ENCODE measurements around the gene SPEN.
"Not testable (repeated sequence)": the region's sequence is repeated elsewhere in the genome, so short reads cannot be mapped to it uniquely, and the experiment has no call there.

SPEN gene

DNA sequence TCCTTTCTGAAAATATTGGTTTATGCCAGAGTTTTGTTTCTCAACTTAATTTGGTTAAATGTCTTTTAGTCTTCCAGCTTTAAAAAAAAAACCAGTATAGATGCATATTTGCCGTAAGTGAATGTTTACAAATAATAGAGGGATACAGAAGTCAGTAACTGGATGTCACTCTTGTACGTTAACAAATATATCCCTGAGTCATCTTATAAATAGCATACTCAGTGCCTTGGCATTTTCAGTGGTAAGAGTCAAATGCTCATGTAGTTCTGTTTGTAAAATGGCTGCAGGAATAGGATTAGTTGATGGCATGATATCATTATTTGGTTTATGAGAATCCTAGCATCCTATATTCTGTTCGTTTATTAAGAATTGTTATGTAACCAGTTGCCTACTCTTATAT, 55.4 kb downstream of the SPEN start:
- no peak for DNase-seq

- no peak for DNase-seq
Measured at GRCh38 chr1:15908597-15908996, 61.1 kb downstream of the SPEN start.

- DNase-seq = no peak
Measured at GRCh38 chr1:15911141-15911540, 63.6 kb downstream of the SPEN start.

- no peak for DNase-seq
Measured at GRCh38 chr1:15911927-15912326, 64.4 kb downstream of the SPEN start.

GRCh38 chr1:15913607-15914006, 66.1 kb downstream of the SPEN start:
- not testable (repeated sequence) for DNase-seq

DNA sequence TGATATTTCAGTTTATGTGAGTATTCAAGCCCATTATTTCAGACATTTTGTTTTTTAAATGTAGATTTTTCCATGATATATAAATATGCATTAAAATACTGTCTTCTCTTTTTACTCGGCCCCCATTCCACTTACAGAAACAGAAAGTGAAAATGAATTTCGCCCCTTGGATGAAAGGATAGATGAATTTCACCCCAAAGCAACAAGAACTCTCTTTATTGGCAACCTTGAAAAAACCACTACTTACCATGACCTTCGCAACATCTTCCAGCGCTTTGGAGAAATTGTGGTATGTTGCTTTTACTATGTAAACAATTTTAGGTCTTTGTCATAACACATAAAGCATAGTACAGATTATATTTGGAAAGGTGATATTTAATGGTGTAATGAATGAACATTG, 68.5 kb downstream of the SPEN start:
- no peak for DNase-seq

DNA sequence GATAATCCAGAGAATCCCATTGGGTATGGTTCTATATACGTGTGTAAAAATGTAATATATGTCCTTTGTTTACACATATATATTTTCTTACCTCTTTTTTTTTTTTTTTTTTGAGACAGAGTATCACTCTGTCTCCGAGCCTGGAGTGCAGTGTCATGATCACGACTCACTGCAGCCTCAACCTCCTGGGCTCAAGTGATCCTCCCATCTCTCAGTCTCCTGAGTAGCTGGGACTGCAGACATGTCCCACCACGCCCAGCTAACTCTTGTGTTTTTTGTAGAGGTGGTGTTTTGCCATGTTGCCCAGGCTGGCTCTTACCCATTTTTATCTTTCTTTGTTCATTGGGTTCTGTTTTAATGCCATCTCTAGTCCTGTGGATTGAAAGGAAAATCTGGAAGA, 68.9 kb downstream of the SPEN start:
- no peak for DNase-seq

DNA sequence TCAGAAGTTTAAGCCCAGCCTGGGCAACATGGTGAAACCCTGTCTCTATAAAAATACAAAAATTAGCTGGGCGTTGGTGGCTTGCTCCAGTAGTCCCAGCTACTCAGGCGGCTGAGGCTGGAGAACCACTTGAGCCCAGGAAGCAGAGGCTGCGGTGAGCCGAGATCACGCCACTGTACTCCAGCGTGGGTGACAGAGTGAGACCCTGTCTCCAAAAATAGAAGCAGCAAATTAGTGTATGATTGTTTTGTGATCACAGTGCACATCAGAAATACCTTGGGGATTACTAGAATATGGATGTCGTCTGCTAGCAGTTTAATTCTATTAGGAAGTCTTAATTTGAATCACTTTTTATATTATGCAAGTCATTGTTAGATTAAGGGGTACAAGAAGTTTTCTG, 69.4 kb downstream of the SPEN start:
- no peak for DNase-seq

GRCh38 chr1:15918962-15919715, 71.6 kb downstream of the SPEN start:
- peak; percentile 56 for DNase-seq

GRCh38 chr1:15923241-15923640, 75.7 kb downstream of the SPEN start:
- no peak for DNase-seq

- DNase-seq = not testable (repeated sequence)
Measured at GRCh38 chr1:15926448-15926847, 78.9 kb downstream of the SPEN start.

DNA sequence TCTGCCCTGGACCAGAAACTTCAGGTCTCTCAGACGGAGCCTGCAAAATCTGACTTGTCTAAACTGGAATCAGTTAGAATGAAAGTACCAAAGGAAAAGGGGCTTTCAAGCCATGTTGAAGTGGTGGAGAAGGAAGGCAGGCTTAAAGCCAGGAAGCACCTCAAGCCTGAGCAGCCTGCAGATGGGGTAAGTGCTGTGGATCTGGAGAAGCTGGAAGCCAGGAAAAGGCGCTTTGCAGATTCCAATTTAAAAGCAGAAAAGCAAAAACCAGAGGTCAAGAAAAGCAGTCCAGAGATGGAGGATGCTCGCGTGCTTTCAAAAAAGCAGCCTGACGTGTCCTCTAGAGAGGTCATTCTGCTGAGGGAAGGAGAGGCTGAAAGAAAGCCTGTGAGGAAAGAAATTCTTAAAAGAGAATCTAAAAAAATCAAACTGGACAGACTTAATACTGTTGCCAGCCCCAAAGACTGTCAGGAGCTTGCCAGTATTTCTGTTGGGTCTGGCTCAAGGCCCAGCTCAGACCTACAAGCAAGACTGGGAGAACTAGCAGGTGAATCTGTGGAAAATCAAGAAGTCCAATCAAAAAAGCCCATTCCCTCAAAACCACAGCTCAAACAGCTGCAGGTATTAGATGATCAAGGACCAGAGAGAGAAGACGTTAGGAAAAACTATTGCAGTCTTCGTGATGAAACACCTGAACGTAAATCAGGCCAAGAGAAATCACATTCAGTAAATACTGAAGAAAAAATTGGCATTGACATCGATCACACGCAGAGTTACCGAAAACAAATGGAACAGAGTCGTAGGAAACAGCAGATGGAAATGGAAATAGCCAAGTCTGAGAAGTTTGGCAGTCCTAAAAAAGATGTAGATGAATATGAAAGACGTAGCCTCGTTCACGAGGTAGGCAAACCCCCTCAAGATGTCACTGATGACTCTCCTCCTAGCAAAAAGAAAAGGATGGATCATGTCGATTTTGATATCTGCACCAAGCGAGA, 81.8 kb downstream of the SPEN start:
- DNase-seq = no peak

DNA sequence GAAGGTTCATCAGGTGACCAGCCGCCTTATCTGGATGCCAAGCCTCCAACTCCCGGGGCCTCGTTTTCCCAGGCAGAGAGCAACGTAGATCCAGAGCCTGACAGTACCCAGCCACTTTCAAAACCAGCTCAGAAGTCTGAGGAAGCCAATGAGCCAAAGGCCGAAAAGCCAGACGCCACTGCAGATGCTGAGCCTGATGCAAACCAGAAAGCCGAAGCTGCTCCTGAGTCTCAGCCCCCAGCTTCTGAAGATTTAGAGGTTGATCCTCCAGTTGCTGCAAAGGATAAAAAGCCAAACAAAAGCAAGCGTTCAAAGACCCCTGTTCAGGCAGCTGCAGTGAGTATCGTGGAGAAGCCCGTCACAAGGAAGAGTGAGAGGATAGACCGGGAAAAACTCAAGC, 83.9 kb downstream of the SPEN start:
- no peak for DNase-seq

DNA sequence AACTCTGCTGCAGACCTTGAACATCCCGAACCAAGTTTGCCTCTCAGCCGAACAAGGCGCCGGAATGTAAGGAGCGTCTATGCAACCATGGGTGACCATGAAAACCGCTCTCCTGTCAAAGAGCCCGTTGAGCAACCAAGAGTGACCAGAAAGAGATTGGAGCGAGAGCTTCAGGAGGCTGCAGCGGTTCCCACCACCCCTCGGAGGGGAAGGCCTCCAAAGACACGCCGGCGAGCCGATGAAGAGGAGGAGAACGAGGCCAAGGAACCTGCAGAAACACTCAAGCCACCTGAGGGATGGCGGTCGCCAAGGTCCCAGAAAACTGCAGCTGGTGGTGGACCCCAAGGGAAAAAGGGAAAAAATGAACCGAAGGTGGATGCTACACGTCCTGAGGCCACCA, 84.4 kb downstream of the SPEN start:
- DNase-seq = no peak

- DNase-seq = no peak
Measured at GRCh38 chr1:15932612-15933011, 85.1 kb downstream of the SPEN start.

DNA sequence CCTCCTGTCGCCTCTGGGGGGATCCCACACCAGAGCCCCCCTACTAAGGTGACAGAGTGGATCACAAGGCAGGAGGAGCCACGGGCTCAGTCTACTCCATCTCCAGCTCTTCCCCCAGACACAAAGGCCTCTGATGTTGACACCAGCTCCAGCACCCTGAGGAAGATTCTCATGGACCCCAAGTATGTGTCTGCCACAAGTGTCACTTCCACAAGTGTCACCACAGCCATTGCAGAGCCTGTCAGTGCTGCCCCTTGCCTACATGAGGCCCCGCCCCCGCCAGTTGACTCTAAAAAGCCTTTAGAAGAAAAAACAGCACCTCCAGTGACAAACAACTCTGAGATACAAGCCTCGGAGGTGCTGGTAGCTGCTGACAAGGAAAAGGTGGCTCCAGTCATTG, 86.2 kb downstream of the SPEN start:
- no peak for DNase-seq

- DNase-seq = no peak
Measured at GRCh38 chr1:15934211-15935055, 86.9 kb downstream of the SPEN start.

- DNase-seq = no peak
Measured at GRCh38 chr1:15935056-15935950, 87.8 kb downstream of the SPEN start.

GRCh38 chr1:15936025-15936424, 88.5 kb downstream of the SPEN start:
- no peak for DNase-seq

DNA sequence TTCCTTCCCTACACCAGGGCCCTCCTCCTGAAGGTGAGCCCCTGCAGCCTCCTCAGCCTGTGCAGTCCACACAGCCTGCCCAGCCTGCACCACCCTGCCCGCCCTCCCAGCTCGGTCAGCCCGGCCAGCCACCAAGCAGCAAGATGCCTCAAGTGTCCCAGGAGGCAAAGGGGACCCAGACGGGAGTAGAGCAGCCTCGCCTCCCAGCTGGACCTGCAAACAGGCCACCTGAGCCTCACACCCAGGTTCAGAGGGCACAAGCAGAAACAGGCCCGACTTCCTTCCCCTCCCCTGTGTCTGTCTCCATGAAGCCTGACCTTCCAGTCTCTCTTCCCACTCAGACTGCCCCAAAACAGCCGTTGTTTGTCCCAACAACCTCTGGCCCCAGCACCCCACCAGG, 89.6 kb downstream of the SPEN start:
- DNase-seq = no peak

GRCh38 chr1:15937706-15938168, 90.2 kb downstream of the SPEN start:
- no peak for DNase-seq

DNA sequence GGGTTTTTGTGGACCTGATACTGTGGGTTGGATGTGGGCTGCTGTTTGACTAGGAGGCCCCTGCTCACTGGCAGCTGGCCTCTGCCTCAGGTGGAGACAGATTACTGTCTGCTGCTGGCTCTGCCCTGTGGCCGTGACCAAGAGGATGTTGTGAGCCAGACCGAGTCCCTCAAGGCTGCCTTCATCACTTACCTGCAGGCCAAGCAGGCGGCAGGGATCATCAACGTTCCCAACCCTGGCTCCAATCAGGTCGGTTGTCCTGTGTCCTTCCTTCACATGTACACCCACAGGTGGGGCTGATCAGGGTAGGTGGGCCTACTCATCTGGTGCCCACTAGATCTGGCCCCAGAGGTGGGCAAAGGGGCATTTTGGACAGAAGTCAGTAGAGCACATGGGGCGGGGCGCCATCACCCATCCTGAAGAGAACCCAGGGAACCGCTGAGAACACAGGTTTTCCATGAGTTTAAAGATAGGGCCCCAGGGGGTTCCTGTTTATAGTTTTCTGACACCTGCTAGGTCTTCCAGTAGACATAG, 91.2 kb downstream of the SPEN start:
- no peak for DNase-seq

Data from CD4-positive, alpha-beta T cell treated with Interleukin-6 for 4 hours (primary cell).